Spleen (tissue), 11 donors: ENCODE measurements around the gene SPATC1L. TPM values are rescaled to one million over a fixed set of nuclear protein-coding genes. Genes with fewer than 3 reads are reported as not detected.

ENCODE experiments used
- DNase-seq: peaks from one replicate; pipeline ENCODE4 v3.0.0-alpha.2; 2020
- H3K27ac ChIP-seq, 8 donors: fragments of 200-600 bp; sonication (generic) in 7 of 8; 1 replicate in 4 of 8; 2 replicates in 4 of 8; pipeline versions ENCODE4 v1.5.0 to v1.8.0; 2016 to 2021; ENCODE audit warnings: inconsistent platforms in 4 of 8, mild to moderate bottlenecking in 4 of 8, moderate library complexity in 1 of 8
- H3K27me3 ChIP-seq, 7 donors: fragments of 200-600 bp; sonication (generic) in 6 of 7; replicated peaks in 1 of 7; 1 replicate in 4 of 7; 2 replicates in 3 of 7; pipeline versions ENCODE4 v1.5.0 to v1.8.0; 2016 to 2021; ENCODE audit warnings: inconsistent platforms in 3 of 7, mild to moderate bottlenecking in 1 of 7
- H3K36me3 ChIP-seq, 6 donors: fragments of 200-600 bp; sonication (generic) in 5 of 6; 1 replicate in 4 of 6; 2 replicates in 2 of 6; pipeline versions ENCODE4 v1.5.0 to v1.8.0; 2016 to 2021; ENCODE audit warnings: inconsistent platforms in 2 of 6
- H3K4me1 ChIP-seq, 6 donors: fragments of 200-600 bp; sonication (generic) in 5 of 6; 1 replicate in 3 of 6; 2 replicates in 3 of 6; pipeline versions ENCODE4 v1.5.0 to v1.8.0; 2016 to 2021; ENCODE audit warnings: inconsistent platforms in 3 of 6
- H3K4me3 ChIP-seq, 8 donors: fragments of 200-600 bp; sonication (generic) in 7 of 8; 1 replicate in 4 of 8; 2 replicates in 4 of 8; pipeline versions ENCODE4 v1.5.0 to v1.8.0; 2016 to 2021; ENCODE audit warnings: inconsistent platforms in 4 of 8, mild to moderate bottlenecking in 4 of 8, moderate library complexity in 2 of 8
- H3K9me3 ChIP-seq, 8 donors: fragments of 200-600 bp; sonication (generic) in 7 of 8; 1 replicate in 4 of 8; 2 replicates in 4 of 8; pipeline versions ENCODE4 v1.5.0 to v1.8.0; 2016 to 2021; ENCODE audit warnings: inconsistent platforms in 4 of 8
- CTCF ChIP-seq, 11 experiments: fragments of 200-600 bp in 7 of 11; fragments of 450-650 bp in 4 of 11; sonication (generic) in 4 of 11; IDR thresholded peaks in 8 of 11; conservative IDR thresholded peaks in 3 of 11; 1 replicate in 7 of 11; 2 replicates in 4 of 11; pipeline versions ENCODE4 v1.4.0 to v1.8.0; 2016 to 2021; ENCODE audit warnings: antibody characterized with exemption in 11 of 11, inconsistent platforms in 4 of 11, mild to moderate bottlenecking in 1 of 11
- POLR2A ChIP-seq, 3 donors: fragments of 450-650 bp; IDR thresholded peaks; one replicate each; pipeline ENCODE4 v1.5.1; 2017; ENCODE audit warnings: antibody characterized with exemption in 3 of 3, mild to moderate bottlenecking in 1 of 3
- POLR2AphosphoS5 ChIP-seq, 3 donors: sonication (generic); formaldehyde crosslinking; IDR thresholded peaks; one replicate each; pipeline ENCODE4 v1.5.1; 2017; ENCODE audit warnings: antibody characterized with exemption in 3 of 3
- WGBS, 5 donors: extraction: QIAGEN DNeasy Blood & Tissue Kit in 3 of 5; methylation state at CpG; one replicate each; pipeline versions ENCODE4 v1.1.5 to v1.1.7; 2013 to 2018; 5-methylcytosine and 5-hydroxymethylcytosine counted together
- intact Hi-C: fragments of 100-400 bp; cut with DNase I; formaldehyde crosslinking; loops from one replicate; pipeline ENCODE4 v1.15.0; 2023; ENCODE audit warnings: low total_unique reads
- polyA plus RNA-seq, 3 donors: library from polyadenylated mRNA; stranded (reverse); fragments of 200-250 nt; gene quantifications; one replicate each; pipeline ENCODE4 v1.2.1, GENCODE V29; 2013
- total RNA-seq, 7 donors: library from RNA; depleted of rRNA in 3 of 7; stranded (reverse); fragments of >200 nt in 3 of 7; fragmentation: NEBNext Ultra II Directional in 4 of 7; extraction: Animal tissue kit (Norgen Biotek cat#: 25700) in 4 of 7; gene quantifications; one replicate each; pipeline versions ENCODE4 v1.1.0 to v1.2.1, GENCODE V29; 2016 to 2021
- donor health status: healthy with polysubstance abuse.
- donor health status: DM: no; HTN: no; CAD: no; lungs with moderate emphysema.
- donor health status: DM: no; HTN: no; CAD: no.
- donor health status: Bipolar disorder and iron deficiency.
- donor health status: healthy.
- donor health status: DM: no; HTN: no; CAD: no.
- donor health status: DM: yes; HTN: yes; CAD: no.

Gene SPATC1L
- total and polyA plus RNA-seq, 10 donors, result 4.4 to 13.4 (median 9.8) TPM

- Histone ChIP-seq H3K36me3 (no peaks in the 10 kb centered on the region), H3K9me3 (no peaks in the 10 kb centered on the region), H3K4me1 (peaks cover 0 to 12% (median 6%) of the 10 kb centered on the region in 6 donors), H3K4me3 (no peak overlapping the region), H3K27ac (no peak overlapping the region), H3K27me3 (peaks cover 0 to 21% (median 0%) of the 10 kb centered on the region in 7 donors)
- TF ChIP-seq POLR2AphosphoS5 (IDR thresholded peaks at IDR 0.05) (no peak), CTCF (IDR thresholded peaks at IDR 0.05 in 8 of 11, conservative IDR thresholded peaks at IDR 0.05 in 3 of 11) (no peak)
- WGBS, 5 donors, result 90 to 93% (median 92%) methylated on average over 25 to 39 of the region's 39 CpGs
- intact Hi-C loops, result no loop called here
- peak; percentile 39 for DNase-seq
These were observed 29.9 kb downstream of the SPATC1L start for GRCh38 chr21:46154155-46154954.

GRCh38 chr21:46153247-46154154 lies 30.8 kb downstream of the SPATC1L start:
- Histone ChIP-seq H3K27me3 (peaks cover 0 to 21% (median 0%) of the 10 kb centered on the region in 7 donors), H3K27ac (no peak overlapping the region), H3K4me1 (peaks cover 0 to 12% (median 6%) of the 10 kb centered on the region in 6 donors), H3K9me3 (no peaks in the 10 kb centered on the region), H3K4me3 (peak overlapping the region in 1 of 8 donors; percentile 24), H3K36me3 (no peaks in the 10 kb centered on the region)
- intact Hi-C loops, result no loop called here
- peak; percentile 75 for DNase-seq
- peak in 8 of 11 experiments; percentile 33 to 69 (median 56) for TF ChIP-seq CTCF (IDR thresholded peaks at IDR 0.05 in 8 of 11, conservative IDR thresholded peaks at IDR 0.05 in 3 of 11)
- TF ChIP-seq POLR2AphosphoS5 (IDR thresholded peaks at IDR 0.05), result peak in 1 of 3 donors; percentile 11
- TF ChIP-seq POLR2A (IDR thresholded peaks at IDR 0.05), result no peak
- 38 to 46% (median 41%) methylated on average over 22 to 33 of the region's 33 CpGs for WGBS, 5 donors

- DNase-seq, result peak; percentile 62
- Histone ChIP-seq H3K27ac (no peak overlapping the region), H3K27me3 (peaks cover 0 to 21% (median 0%) of the 10 kb centered on the region in 7 donors), H3K4me1 (peaks cover 0 to 12% (median 6%) of the 10 kb centered on the region in 6 donors), H3K9me3 (no peaks in the 10 kb centered on the region), H3K36me3 (no peaks in the 10 kb centered on the region), H3K4me3 (peak overlapping the region in 1 of 8 donors; percentile 24)
- WGBS, 5 donors, result 33 to 55% (median 50%) methylated on average over 9 to 18 of the region's 18 CpGs
- TF ChIP-seq POLR2AphosphoS5 (IDR thresholded peaks at IDR 0.05), result no peak
- no peak for TF ChIP-seq CTCF (IDR thresholded peaks at IDR 0.05 in 8 of 11, conservative IDR thresholded peaks at IDR 0.05 in 3 of 11)
- TF ChIP-seq POLR2A (IDR thresholded peaks at IDR 0.05), result no peak
- intact Hi-C loops, result no loop called here
These were observed 31.4 kb downstream of the SPATC1L start for GRCh38 chr21:46152927-46153246.
